Osteoblast (primary cell): ENCODE results near the gene SELENOO. TPM values are rescaled to one million over a fixed set of nuclear protein-coding genes. Genes with fewer than 3 reads are reported as not detected.
A peak's percentile ranks its signal among the peaks of the same experiment; 100 is the strongest.

ENCODE experiments used
- DNase-seq: peaks from one replicate; pipeline ENCODE4 v3.0.0; 2011; ENCODE audit warnings: low spot score, mixed read lengths; ENCODE audit not compliant: insufficient read length; ENCODE audit errors: missing footprints
- H2AFZ ChIP-seq: 2 replicates; pipeline ENCODE4 v1.6.0; 2011; ENCODE audit warnings: mild to moderate bottlenecking, low read length
- H3K27ac ChIP-seq: 2 replicates; pipeline ENCODE4 v1.5.1; 2011; ENCODE audit warnings: mild to moderate bottlenecking, low read depth, low read length, moderate library complexity
- H3K27me3 ChIP-seq: 2 replicates; pipeline ENCODE4 v1.6.0; 2012; ENCODE audit warnings: mild to moderate bottlenecking, control low read depth, inconsistent platforms, low read length, moderate library complexity; ENCODE audit not compliant: insufficient read depth
- H3K36me3 ChIP-seq: 2 replicates; pipeline ENCODE4 v1.5.1; 2011; ENCODE audit warnings: mild to moderate bottlenecking, low read length, control low read depth, moderate library complexity; ENCODE audit not compliant: insufficient read depth
- H3K4me1 ChIP-seq: 2 replicates; pipeline ENCODE4 v1.5.1; 2011; ENCODE audit warnings: mild to moderate bottlenecking, low read length, control low read depth, moderate library complexity; ENCODE audit not compliant: insufficient read depth
- H3K4me2 ChIP-seq: 2 replicates; pipeline ENCODE4 v1.6.0; 2011; ENCODE audit warnings: mild to moderate bottlenecking, low read length; ENCODE audit not compliant: insufficient read depth
- H3K4me3 ChIP-seq: fragments of 200-600 bp; sonication (generic); 3 replicates; pipeline ENCODE4 v1.5.1; 2012; ENCODE audit warnings: mild to moderate bottlenecking, low read length, inconsistent platforms; ENCODE audit not compliant: insufficient read depth
- H3K79me2 ChIP-seq: 2 replicates; pipeline ENCODE4 v1.6.0; 2012; ENCODE audit warnings: mild to moderate bottlenecking, low read length, control low read depth, inconsistent platforms; ENCODE audit not compliant: insufficient read depth
- H3K9me3 ChIP-seq: 2 replicates; pipeline ENCODE4 v1.5.1; 2011; ENCODE audit warnings: low read depth, low read length, control low read depth
- H4K20me1 ChIP-seq: 2 replicates; pipeline ENCODE4 v1.6.0; 2012; ENCODE audit warnings: mild to moderate bottlenecking, low read length, control low read depth; ENCODE audit not compliant: insufficient read depth
- CTCF ChIP-seq: IDR thresholded peaks from 2 replicates; pipeline ENCODE4 v1.5.1; 2011; ENCODE audit warnings: mild to moderate bottlenecking, low read depth, low read length, moderate library complexity; ENCODE audit errors: extremely low read depth
- total RNA-seq: library from RNA; depleted of rRNA; stranded (reverse); fragments of >200 nt; gene quantifications from 2 replicates; pipeline ENCODE4 v1.2.3, GENCODE V29; 2012

The SELENOO gene
- total RNA-seq, 1 donor, result 15.6 TPM

- no peaks in the 10 kb centered on the region for H3K27me3 ChIP-seq
- no peak overlapping the region for H2AFZ ChIP-seq
- H3K4me2 ChIP-seq, result no peak overlapping the region
These were observed 47.6 kb downstream of the SELENOO start for GRCh38 chr22:50248196-50249081.

GRCh38 chr22:50249341-50250248 lies 48.8 kb downstream of the SELENOO start:
- Histone ChIP-seq H3K27ac (no peak overlapping the region), H3K27me3 (no peaks in the 10 kb centered on the region), H3K4me2 (peak overlapping the region; percentile 91), H3K4me3 (peak overlapping the region; percentile 87), H2AFZ (no peak overlapping the region), H4K20me1 (peaks cover 11% of the 10 kb centered on the region), H3K36me3 (peaks cover 18% of the 10 kb centered on the region), H3K9me3 (no peaks in the 10 kb centered on the region), H3K79me2 (peaks cover 45% of the 10 kb centered on the region), H3K4me1 (peaks cover 18% of the 10 kb centered on the region)
- no peak for TF ChIP-seq CTCF
- peak; percentile 77 for DNase-seq

More at GRCh38 chr22:50248196-50249081, 47.6 kb downstream of the SELENOO start:
- Histone ChIP-seq H3K4me1 (peaks cover 20% of the 10 kb centered on the region), H4K20me1 (peaks cover 19% of the 10 kb centered on the region), H3K36me3 (peaks cover 18% of the 10 kb centered on the region), H3K79me2 (peaks cover 56% of the 10 kb centered on the region), H3K4me3 (no peak overlapping the region), H3K27ac (no peak overlapping the region), H3K9me3 (no peaks in the 10 kb centered on the region)
- DNase-seq, result no peak
- no peak for TF ChIP-seq CTCF

- TF ChIP-seq CTCF, result no peak
- Histone ChIP-seq H3K4me3 (peak overlapping the region; percentile 87), H3K27me3 (no peaks in the 10 kb centered on the region), H3K36me3 (peaks cover 18% of the 10 kb centered on the region), H3K79me2 (peaks cover 43% of the 10 kb centered on the region), H3K9me3 (no peaks in the 10 kb centered on the region), H3K4me2 (peak overlapping the region; percentile 91), H4K20me1 (peaks cover 11% of the 10 kb centered on the region), H3K27ac (no peak overlapping the region), H3K4me1 (peaks cover 18% of the 10 kb centered on the region), H2AFZ (no peak overlapping the region)
- DNase-seq, result no peak
These were observed 49.4 kb downstream of the SELENOO start for GRCh38 chr22:50250249-50250554.
